GM18507 (cell line): ENCODE measurements around the gene RET.

Experiments used
- DNase-seq: peaks from one replicate; pipeline ENCODE4 v3.0.0; 2011; ENCODE audit warnings: low read depth; ENCODE audit not compliant: insufficient read length; ENCODE audit errors: extremely low spot score
- FAIRE-seq: peaks from 2 replicates; lab custom pipeline; 2011; peaks lifted over from hg19 to GRCh38; lab: Jason Lieb, UNC

RET gene

GRCh38 chr10:43059828-43060227 is 17.0 kb upstream of the RET start:
- FAIRE-seq = no peak
- DNase-seq = no peak

GRCh38 chr10:43060291-43060690 is 16.6 kb upstream of the RET start:
- DNase-seq (no peak), FAIRE-seq (no peak)

GRCh38 chr10:43061331-43061730 is 15.5 kb upstream of the RET start:
- FAIRE-seq (no peak), DNase-seq (no peak)

GRCh38 chr10:43061760-43062159 is 15.1 kb upstream of the RET start:
- FAIRE-seq (no peak), DNase-seq (no peak)

- no peak for DNase-seq
- no peak for FAIRE-seq
Measured at GRCh38 chr10:43062402-43063160, 14.3 kb upstream of the RET start.

GRCh38 chr10:43064331-43065075 is 12.4 kb upstream of the RET start:
- no peak for DNase-seq
- FAIRE-seq = no peak

- DNase-seq (no peak), FAIRE-seq (no peak)
Measured at GRCh38 chr10:43065234-43065633, 11.6 kb upstream of the RET start.

GRCh38 chr10:43065761-43066160 is 11.1 kb upstream of the RET start:
- FAIRE-seq (no peak), DNase-seq (no peak)

GRCh38 chr10:43066481-43066880 is 10.4 kb upstream of the RET start:
- no peak for FAIRE-seq
- no peak for DNase-seq

- no peak for DNase-seq
- FAIRE-seq = no peak
Measured at GRCh38 chr10:43067391-43068135, 9.3 kb upstream of the RET start.

- no peak for DNase-seq
- FAIRE-seq = no peak
Measured at GRCh38 chr10:43068136-43068395, 8.8 kb upstream of the RET start.

- DNase-seq = no peak
Measured at GRCh38 chr10:43068471-43069210, 8.2 kb upstream of the RET start.

GRCh38 chr10:43069211-43069515 is 7.7 kb upstream of the RET start:
- FAIRE-seq = no peak
- DNase-seq = no peak

More at GRCh38 chr10:43068471-43069210, 8.2 kb upstream of the RET start:
- FAIRE-seq = no peak

GRCh38 chr10:43069579-43069978 is 7.3 kb upstream of the RET start:
- no peak for DNase-seq
- no peak for FAIRE-seq

- no peak for DNase-seq
- FAIRE-seq = no peak
Measured at GRCh38 chr10:43070121-43071085, 6.5 kb upstream of the RET start.

GRCh38 chr10:43071865-43072650 is 4.8 kb upstream of the RET start:
- DNase-seq = no peak
- FAIRE-seq = no peak

GRCh38 chr10:43073191-43073590 is 3.7 kb upstream of the RET start:
- FAIRE-seq = no peak
- no peak for DNase-seq

GRCh38 chr10:43073721-43074120 is 3.1 kb upstream of the RET start:
- no peak for FAIRE-seq
- DNase-seq = no peak
